Peyer's patch (tissue), 4 donors: ENCODE data around the gene BTBD16.

Source experiments
- CTCF ChIP-seq, 6 experiments: fragments of 450-650 bp in 4 of 6; fragments of 200-600 bp in 2 of 6; sonication (generic) in 1 of 6; IDR thresholded peaks; one replicate each; pipeline ENCODE4 v1.5.1; 2017 to 2019; ENCODE audit warnings: antibody characterized with exemption in 6 of 6, mild to moderate bottlenecking in 3 of 6, moderate library complexity in 1 of 6
- POLR2A ChIP-seq, 2 donors: fragments of 450-650 bp; IDR thresholded peaks; one replicate each; pipeline ENCODE4 v1.5.1; 2017; ENCODE audit warnings: antibody characterized with exemption in 2 of 2, mild to moderate bottlenecking in 2 of 2, moderate library complexity in 2 of 2

DNA sequence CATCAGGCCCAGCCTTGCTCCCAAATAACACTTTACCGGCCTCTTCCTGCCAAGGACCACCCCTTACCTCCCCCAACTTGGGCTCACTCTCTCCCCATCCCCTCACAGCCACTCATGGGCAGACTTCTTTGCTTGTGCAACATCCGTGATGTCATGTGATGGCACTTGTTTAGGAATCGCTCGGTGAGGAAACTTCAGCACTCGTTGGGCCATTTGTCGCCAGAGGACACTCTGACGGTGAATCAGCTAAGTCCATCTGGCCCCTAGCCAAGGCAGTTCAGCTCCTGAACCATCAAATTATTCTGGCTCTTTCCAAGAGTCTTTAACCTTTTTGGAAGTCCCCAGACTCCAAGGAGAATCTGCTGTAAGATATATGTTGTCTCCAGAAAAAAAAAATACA, 19.2 kb downstream of the BTBD16 start:
- TF ChIP-seq CTCF (IDR thresholded peaks at IDR 0.05) (no peak), POLR2A (IDR thresholded peaks at IDR 0.05) (no peak)
